Epithelial cell of esophagus (primary cell): Measurements from ENCODE around the gene COPG1.

Experiments
- DNase-seq: peaks from one replicate; pipeline ENCODE4 v3.0.0; 2010; ENCODE audit warnings: low read depth
- H3K4me3 ChIP-seq: 2 replicates; pipeline ENCODE4 v1.5.1; 2011; ENCODE audit warnings: mild to moderate bottlenecking, low read length, control low read depth
- TF ChIP-seq, protein P1 (sequence below): IDR thresholded peaks from 2 replicates; pipeline ENCODE4 v1.5.1; 2011; ENCODE audit warnings: low read depth, mild to moderate bottlenecking, low read length, control low read depth, inconsistent platforms; ENCODE audit not compliant: insufficient read depth; ENCODE audit errors: missing control alignments

COPG1 gene

DNA sequence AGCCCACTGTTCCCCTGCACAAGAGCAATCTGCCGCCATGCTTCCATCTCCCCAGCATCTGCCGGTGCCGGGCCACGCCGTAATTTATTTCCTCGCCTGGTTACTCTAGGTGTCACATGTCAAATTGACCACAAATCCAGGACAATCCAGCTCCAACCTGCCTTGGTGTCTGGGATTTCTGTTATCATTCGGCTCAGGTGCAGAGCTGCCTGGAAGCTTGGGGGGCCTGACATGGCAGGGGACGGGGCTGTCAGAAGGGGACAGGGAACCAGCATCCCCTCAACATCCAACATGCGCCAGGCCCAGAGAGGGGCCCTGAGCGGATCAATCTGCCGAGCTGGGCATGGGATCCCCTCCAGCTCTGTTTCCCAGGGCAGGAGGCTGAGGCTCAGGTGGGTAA lies 77.2 kb downstream of the COPG1 start:
- no peak for DNase-seq
- TF ChIP-seq, protein P1, sequence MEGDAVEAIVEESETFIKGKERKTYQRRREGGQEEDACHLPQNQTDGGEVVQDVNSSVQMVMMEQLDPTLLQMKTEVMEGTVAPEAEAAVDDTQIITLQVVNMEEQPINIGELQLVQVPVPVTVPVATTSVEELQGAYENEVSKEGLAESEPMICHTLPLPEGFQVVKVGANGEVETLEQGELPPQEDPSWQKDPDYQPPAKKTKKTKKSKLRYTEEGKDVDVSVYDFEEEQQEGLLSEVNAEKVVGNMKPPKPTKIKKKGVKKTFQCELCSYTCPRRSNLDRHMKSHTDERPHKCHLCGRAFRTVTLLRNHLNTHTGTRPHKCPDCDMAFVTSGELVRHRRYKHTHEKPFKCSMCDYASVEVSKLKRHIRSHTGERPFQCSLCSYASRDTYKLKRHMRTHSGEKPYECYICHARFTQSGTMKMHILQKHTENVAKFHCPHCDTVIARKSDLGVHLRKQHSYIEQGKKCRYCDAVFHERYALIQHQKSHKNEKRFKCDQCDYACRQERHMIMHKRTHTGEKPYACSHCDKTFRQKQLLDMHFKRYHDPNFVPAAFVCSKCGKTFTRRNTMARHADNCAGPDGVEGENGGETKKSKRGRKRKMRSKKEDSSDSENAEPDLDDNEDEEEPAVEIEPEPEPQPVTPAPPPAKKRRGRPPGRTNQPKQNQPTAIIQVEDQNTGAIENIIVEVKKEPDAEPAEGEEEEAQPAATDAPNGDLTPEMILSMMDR: no peak
- H3K4me3 ChIP-seq: no peak overlapping the region
